Upper lobe of left lung (tissue), 4 donors: ENCODE results near the gene CELF5.

Source experiments
- CTCF ChIP-seq, 6 experiments: fragments of 450-650 bp in 4 of 6; fragments of 200-600 bp in 2 of 6; sonication (generic) in 2 of 6; IDR thresholded peaks; one replicate each; pipeline ENCODE4 v1.5.1; 2016 to 2019; ENCODE audit warnings: antibody characterized with exemption in 6 of 6
- EP300 ChIP-seq, 4 donors: sonication (generic); formaldehyde crosslinking; IDR thresholded peaks; one replicate each; pipeline ENCODE4 v1.5.1; 2017; ENCODE audit warnings: antibody characterized with exemption in 4 of 4, control low read depth in 2 of 4
- POLR2A ChIP-seq, 4 donors: fragments of 450-650 bp; IDR thresholded peaks; one replicate each; pipeline ENCODE4 v1.5.1; 2016 to 2017; ENCODE audit warnings: antibody characterized with exemption in 4 of 4, mild to moderate bottlenecking in 2 of 4
- POLR2AphosphoS5 ChIP-seq, 2 donors: sonication (generic); formaldehyde crosslinking; IDR thresholded peaks; one replicate each; pipeline ENCODE4 v1.5.1; 2017; ENCODE audit warnings: antibody characterized with exemption in 2 of 2

GRCh38 chr19:3268763-3269162, 44.3 kb downstream of the CELF5 start:
- TF ChIP-seq CTCF (IDR thresholded peaks at IDR 0.05) (no peak), POLR2AphosphoS5 (IDR thresholded peaks at IDR 0.05) (no peak), POLR2A (IDR thresholded peaks at IDR 0.05) (no peak), EP300 (IDR thresholded peaks at IDR 0.05) (no peak)
